Testis (tissue), 3 donors: ENCODE results near the gene SOD3. TPM values are rescaled to one million over a fixed set of nuclear protein-coding genes. Genes with fewer than 3 reads are reported as not detected.

Experiments used
- DNase-seq: peaks from one replicate; pipeline ENCODE4 v3.0.0-alpha.2; 2019
- H3K27ac ChIP-seq, 2 donors: fragments of 200-600 bp; sonication (generic); one replicate each; pipeline ENCODE4 v1.5.1; 2019
- H3K27me3 ChIP-seq: fragments of 200-600 bp; sonication (generic); one replicate; pipeline ENCODE4 v1.5.1; 2019
- H3K36me3 ChIP-seq: fragments of 200-600 bp; sonication (generic); one replicate; pipeline ENCODE4 v1.5.1; 2017; ENCODE audit warnings: low read depth; ENCODE audit errors: missing control alignments
- H3K4me1 ChIP-seq: fragments of 200-600 bp; sonication (generic); one replicate; pipeline ENCODE4 v1.5.1; 2019
- H3K4me3 ChIP-seq, 2 donors: fragments of 200-600 bp; sonication (generic); one replicate each; pipeline ENCODE4 v1.5.1; 2017 to 2019
- H3K9me3 ChIP-seq: fragments of 200-600 bp; sonication (generic); one replicate; pipeline ENCODE4 v1.5.1; 2017
- CTCF ChIP-seq, 3 experiments: fragments of 450-650 bp in 2 of 3; fragments of 200-600 bp in 1 of 3; sonication (generic) in 1 of 3; IDR thresholded peaks; one replicate each; pipeline ENCODE4 v1.5.1; 2016 to 2019; ENCODE audit warnings: antibody characterized with exemption in 3 of 3, mild to moderate bottlenecking in 2 of 3, moderate library complexity in 1 of 3
- POLR2A ChIP-seq: fragments of 450-650 bp; IDR thresholded peaks from one replicate; pipeline ENCODE4 v1.6.1; 2017; ENCODE audit warnings: antibody characterized with exemption, mild to moderate bottlenecking, moderate library complexity
- WGBS, 2 donors: methylation state at CpG; one replicate each; pipeline ENCODE4 v1.1.5; 2018; 5-methylcytosine and 5-hydroxymethylcytosine counted together
- intact Hi-C: fragments of 100-400 bp; cut with DNase I; formaldehyde crosslinking; loops from one replicate; pipeline ENCODE4 v1.15.1; 2023; ENCODE audit warnings: low total_unique reads
- polyA plus RNA-seq: library from polyadenylated mRNA; stranded (reverse); fragments of 350-450 nt; fragmentation: Illumina TruSeq; extraction: RNeasy Lipid Tissue Mini Kit (QIAGEN cat#74804); gene quantifications from one replicate; pipeline ENCODE4 v1.2.3, GENCODE V29; 2014; ENCODE audit warnings: low read depth, low replicate concordance; ENCODE audit not compliant: insufficient read depth
- total RNA-seq, 2 donors: library from RNA; depleted of rRNA; stranded (reverse); fragments of >200 nt; gene quantifications; one replicate each; pipeline ENCODE4 v1.2.3, GENCODE V29; 2016

SOD3 gene
- total and polyA plus RNA-seq, 3 donors from 2014 or later: 136 to 355 (median 354) TPM

- DNase-seq: no peak
- TF ChIP-seq POLR2A: no peak
- no peak for TF ChIP-seq CTCF (IDR thresholded peaks at IDR 0.05)
- 93 to 95% methylated on average over 6 of the region's 6 CpGs for WGBS, 2 donors
- no peaks in the 10 kb centered on the region for H3K27me3 ChIP-seq
- H3K36me3 ChIP-seq: no peaks in the 10 kb centered on the region
- no peak overlapping the region for H3K27ac ChIP-seq
- no peaks in the 10 kb centered on the region for H3K9me3 ChIP-seq
- H3K4me3 ChIP-seq: no peak overlapping the region
- no peaks in the 10 kb centered on the region for H3K4me1 ChIP-seq
- intact Hi-C loops: no loop called here
Observed at GRCh38 chr4:24808955-24809354, 13.6 kb downstream of the SOD3 start.

- no peak for DNase-seq
- Histone ChIP-seq H3K27me3 (no peaks in the 10 kb centered on the region), H3K9me3 (no peaks in the 10 kb centered on the region), H3K27ac (no peak overlapping the region), H3K4me3 (no peak overlapping the region), H3K36me3 (no peaks in the 10 kb centered on the region), H3K4me1 (no peaks in the 10 kb centered on the region)
- WGBS, 2 donors: 92 to 95% methylated on average over 2 of the region's 2 CpGs
- no peak for TF ChIP-seq POLR2A
- TF ChIP-seq CTCF (IDR thresholded peaks at IDR 0.05): no peak
- intact Hi-C loops: no loop called here
Observed at GRCh38 chr4:24809376-24809775, 14.0 kb downstream of the SOD3 start.

GRCh38 chr4:24809815-24810405, 14.5 kb downstream of the SOD3 start:
- 91 to 95% methylated on average over 6 of the region's 6 CpGs for WGBS, 2 donors
- Histone ChIP-seq H3K27ac (no peak overlapping the region), H3K36me3 (no peaks in the 10 kb centered on the region), H3K4me3 (no peak overlapping the region), H3K9me3 (no peaks in the 10 kb centered on the region), H3K4me1 (no peaks in the 10 kb centered on the region), H3K27me3 (no peaks in the 10 kb centered on the region)
- intact Hi-C loops: no loop called here
- DNase-seq: no peak
- TF ChIP-seq CTCF (IDR thresholded peaks at IDR 0.05): no peak
- no peak for TF ChIP-seq POLR2A

- 85 to 93% methylated on average over 6 of the region's 6 CpGs for WGBS, 2 donors
- no peak for DNase-seq
- H3K36me3 ChIP-seq: no peaks in the 10 kb centered on the region
- TF ChIP-seq POLR2A (no peak), CTCF (IDR thresholded peaks at IDR 0.05) (no peak)
- H3K9me3 ChIP-seq: no peaks in the 10 kb centered on the region
- no peaks in the 10 kb centered on the region for H3K27me3 ChIP-seq
- H3K4me1 ChIP-seq: no peaks in the 10 kb centered on the region
- no peak overlapping the region for H3K27ac ChIP-seq
- intact Hi-C loops: no loop called here
- H3K4me3 ChIP-seq: no peak overlapping the region
Observed at GRCh38 chr4:24810871-24811631, 15.7 kb downstream of the SOD3 start.
